Activated T-helper 2 cell treated with anti-CD3 and anti-CD28 coated beads, Interferon-gamma antibody, Interleukin-2, Interleukin-4, amounts not matched to agents 10 μg/mL and 5 μg/mL and 100 μg/mL, durations not matched to agents 14 hours and 24 hours and 36 hours (primary cell): Measurements from ENCODE around the gene PSMC3. TPM values are rescaled to one million over a fixed set of nuclear protein-coding genes. Genes with fewer than 3 reads are reported as not detected.

Experiments used
- DNase-seq: peaks from one replicate; pipeline ENCODE4 v3.0.0; 2021; ENCODE audit warnings: low spot score
- H3K27ac Mint-ChIP-seq: one replicate; pipeline ENCODE4 v1.8.0; 2021; ENCODE audit warnings: mixed read lengths
- H3K27me3 Mint-ChIP-seq: one replicate; pipeline ENCODE4 v1.8.0; 2021; ENCODE audit warnings: low read depth, mixed read lengths
- H3K36me3 Mint-ChIP-seq: one replicate; pipeline ENCODE4 v1.8.0; 2021; ENCODE audit warnings: low read depth, mixed read lengths
- H3K4me1 Mint-ChIP-seq: one replicate; pipeline ENCODE4 v1.8.0; 2021; ENCODE audit warnings: low read depth, mixed read lengths
- H3K4me3 Mint-ChIP-seq: one replicate; pipeline ENCODE4 v1.8.0; 2021; ENCODE audit warnings: low read depth, mild to moderate bottlenecking, moderate library complexity, mixed read lengths
- H3K9me3 Mint-ChIP-seq: one replicate; pipeline ENCODE4 v1.8.0; 2021; ENCODE audit warnings: mixed read lengths
- intact Hi-C: fragments of 100-400 bp; cut with micrococcal nuclease; formaldehyde crosslinking; loops from one replicate; pipeline ENCODE4 v1.15.1; 2023
- total RNA-seq: library from RNA; stranded (reverse); gene quantifications from 2 replicates; pipeline ENCODE4 v1.2.3, GENCODE V29; 2022

The PSMC3 gene
- total RNA-seq, 1 donor from 2014 or later: 219 TPM

DNA sequence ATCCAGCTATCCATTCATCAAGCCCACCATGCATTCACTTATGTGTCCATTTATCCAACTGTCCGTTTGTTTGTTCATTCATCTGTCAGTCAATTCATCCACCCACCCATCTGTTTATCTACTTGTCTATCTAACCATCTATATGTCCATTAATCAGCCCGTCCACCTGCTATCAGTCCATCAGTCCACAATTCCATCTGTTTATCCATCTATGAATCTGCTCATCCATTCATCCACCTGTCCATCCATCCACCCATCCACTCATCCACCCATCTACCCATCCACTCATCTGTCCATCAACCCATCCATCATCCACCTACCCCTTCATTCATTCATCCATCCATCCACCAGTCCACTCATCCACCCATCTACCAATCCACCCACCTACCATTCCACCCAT is 46.9 kb downstream of the PSMC3 start:
- H3K4me1 Mint-ChIP-seq: peaks cover 5% of the 10 kb centered on the region
- H3K27ac Mint-ChIP-seq: no peak overlapping the region
- intact Hi-C loops: loop anchor here (10.0 kb wide), 1 partner anchor 475 kb away; no protein-coding TSS in a partner anchor
- no peaks in the 10 kb centered on the region for H3K36me3 Mint-ChIP-seq
- H3K4me3 Mint-ChIP-seq: no peak overlapping the region
- no peak for DNase-seq
- no peaks in the 10 kb centered on the region for H3K27me3 Mint-ChIP-seq
- H3K9me3 Mint-ChIP-seq: no peaks in the 10 kb centered on the region

DNA sequence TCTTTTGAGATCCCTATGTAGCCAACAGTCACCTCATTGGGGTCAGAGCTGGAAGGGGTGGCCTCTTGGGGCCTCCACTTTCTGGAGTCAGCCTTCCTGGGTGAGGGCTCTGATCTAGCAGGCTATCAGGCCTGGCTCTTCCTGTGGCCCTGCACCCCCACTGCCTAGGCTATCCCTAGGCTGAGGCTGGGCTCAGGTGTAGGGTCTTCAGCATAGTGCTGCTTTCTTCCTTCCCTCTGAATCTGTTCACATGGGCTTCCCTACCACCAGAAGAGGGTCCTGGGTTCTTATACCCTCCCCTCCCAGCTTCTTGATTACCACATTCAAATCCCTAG is 47.4 kb downstream of the PSMC3 start:
- no peak overlapping the region for H3K27ac Mint-ChIP-seq
- H3K4me1 Mint-ChIP-seq: peaks cover 9% of the 10 kb centered on the region
- no peaks in the 10 kb centered on the region for H3K36me3 Mint-ChIP-seq
- intact Hi-C loops: loop anchor here (10.0 kb wide), 1 partner anchor 476 kb away; no protein-coding TSS in a partner anchor
- no peaks in the 10 kb centered on the region for H3K27me3 Mint-ChIP-seq
- no peak overlapping the region for H3K4me3 Mint-ChIP-seq
- DNase-seq: no peak
- H3K9me3 Mint-ChIP-seq: no peaks in the 10 kb centered on the region

DNA sequence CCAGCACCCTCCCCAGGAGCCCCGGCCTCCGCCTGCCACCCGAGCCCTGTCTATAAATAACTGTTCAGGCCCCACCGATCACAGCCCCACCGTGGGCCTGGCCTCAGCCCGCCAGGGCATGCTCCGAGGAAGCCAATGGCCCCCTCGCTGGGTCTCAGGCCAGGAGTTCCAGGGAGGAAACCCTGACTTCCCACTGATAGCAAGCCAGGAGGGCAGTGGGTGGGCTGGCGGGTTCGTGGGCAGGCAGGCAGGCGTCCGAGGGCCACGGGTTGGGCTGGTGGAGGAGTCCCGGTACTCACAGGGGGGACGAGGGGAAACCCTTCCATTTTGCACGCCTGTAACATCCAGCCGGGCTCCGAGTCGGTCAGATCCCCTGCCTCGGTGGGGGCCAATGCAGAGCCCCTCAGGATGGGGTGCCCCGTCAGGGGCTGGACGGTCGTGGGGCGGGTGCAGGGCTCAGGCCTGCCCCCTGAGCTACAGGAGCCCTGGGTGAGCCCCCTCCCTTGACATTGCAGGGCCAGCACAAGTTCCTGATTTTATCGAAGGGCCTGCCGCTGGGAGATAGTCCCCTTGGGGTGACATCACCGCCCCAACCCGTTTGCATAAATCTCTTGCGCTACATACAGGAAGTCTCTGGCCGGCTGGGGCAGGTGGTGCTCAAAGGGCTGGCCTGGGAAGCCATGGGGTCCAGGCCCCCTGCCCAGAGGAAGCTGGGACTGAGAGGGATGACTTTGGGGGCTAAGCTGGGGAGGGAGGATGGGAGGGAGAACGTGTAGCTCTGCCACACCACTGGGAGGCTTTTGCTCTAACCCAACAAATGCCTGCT is 48.0 kb downstream of the PSMC3 start, which contains the start of gene SPI1:
Gene SPI1 (minus strand): TSS at position 538 of the 826 bp plus-strand sequence. CDS start 194 bp downstream, at position 344.
- no peaks in the 10 kb centered on the region for H3K36me3 Mint-ChIP-seq
- H3K27ac Mint-ChIP-seq: no peak within 1 kb of the TSS
- no peaks in the 10 kb centered on the region for H3K27me3 Mint-ChIP-seq

DNA sequence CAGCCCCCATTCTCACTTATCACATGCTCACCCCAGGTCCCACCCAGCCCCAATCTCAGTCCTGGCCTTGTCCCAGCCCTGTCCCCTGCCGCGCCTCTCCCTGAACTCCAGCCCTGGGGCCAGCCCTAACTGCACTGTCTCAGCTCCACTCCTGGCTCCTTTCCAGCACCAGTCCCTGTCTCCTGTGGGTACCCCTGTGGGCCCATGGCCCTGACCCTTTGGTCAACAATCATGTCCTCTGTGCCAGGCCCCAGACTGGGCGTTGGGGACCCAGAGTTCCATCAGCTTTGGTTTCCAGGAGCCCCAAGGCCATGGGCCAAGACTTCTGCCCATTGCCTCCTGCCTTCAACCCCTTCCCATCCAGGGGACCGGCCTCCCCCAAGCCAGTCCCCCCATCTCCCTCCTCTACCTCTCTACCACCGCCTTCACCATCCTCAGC is 48.6 kb downstream of the PSMC3 start:
- Mint-ChIP-seq H3K4me3 (no peak overlapping the region), H3K27me3 (no peaks in the 10 kb centered on the region), H3K9me3 (no peaks in the 10 kb centered on the region), H3K36me3 (no peaks in the 10 kb centered on the region), H3K27ac (no peak overlapping the region), H3K4me1 (peaks cover 9% of the 10 kb centered on the region)
- intact Hi-C loops: loop anchor here (10.0 kb wide), 1 partner anchor 477 kb away; no protein-coding TSS in a partner anchor
- DNase-seq: no peak

More for the DNA sequence above, 48.0 kb downstream of the PSMC3 start, which contains the start of gene SPI1:
- Mint-ChIP-seq H3K4me1 (peaks cover 9% of the 10 kb centered on the region), H3K9me3 (no peaks in the 10 kb centered on the region), H3K4me3 (no peak within 1 kb of the TSS)
- DNase-seq: no peak
- intact Hi-C loops: loop anchor here (10.0 kb wide), 1 partner anchor 477 kb away; no protein-coding TSS in a partner anchor

DNA sequence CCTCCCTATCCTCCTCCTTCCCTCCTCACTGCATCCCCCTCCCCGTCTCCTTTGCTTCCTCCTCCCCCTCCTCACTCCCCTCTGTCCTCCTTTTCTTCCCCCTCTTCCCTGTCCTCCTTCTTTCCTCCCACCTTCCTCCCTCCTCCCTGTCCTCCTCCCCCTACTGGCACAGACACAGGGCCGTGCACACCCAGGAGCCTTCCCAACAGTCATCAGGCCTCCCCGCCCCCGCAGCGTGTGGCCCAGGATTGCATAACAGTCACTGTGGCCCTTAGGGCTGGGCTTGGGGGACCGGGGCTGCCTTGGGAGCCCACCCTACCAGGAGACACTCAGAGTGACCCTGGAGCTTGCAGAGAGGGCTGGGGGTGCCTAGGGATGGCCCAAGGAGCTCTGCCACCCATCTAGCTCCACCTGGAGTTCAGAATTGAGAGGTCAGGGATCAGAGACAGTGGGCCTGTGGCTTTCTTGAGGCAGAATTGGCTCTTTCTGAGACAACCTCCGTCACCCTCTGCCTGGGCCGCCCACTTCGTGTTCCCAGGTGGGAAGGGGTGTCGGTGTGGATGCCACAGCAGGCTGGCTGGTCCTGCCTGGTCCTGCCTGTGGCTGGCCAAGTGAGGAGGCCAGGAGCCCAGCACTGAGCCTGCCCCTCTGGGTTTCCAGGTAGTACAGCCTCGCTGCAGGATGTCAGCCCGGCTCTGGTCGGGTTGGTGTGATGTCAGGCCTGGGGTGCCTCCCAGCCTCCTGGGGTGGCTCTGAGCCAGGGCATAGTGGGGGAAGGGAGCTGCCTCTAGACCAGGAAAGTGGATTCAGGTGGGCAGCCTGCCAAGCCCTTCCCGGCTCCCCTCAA is 49.5 kb downstream of the PSMC3 start:
- Mint-ChIP-seq H3K36me3 (no peaks in the 10 kb centered on the region), H3K4me1 (peaks cover 9% of the 10 kb centered on the region), H3K27me3 (no peaks in the 10 kb centered on the region), H3K9me3 (no peaks in the 10 kb centered on the region), H3K4me3 (no peak overlapping the region), H3K27ac (no peak overlapping the region)
- intact Hi-C loops: loop anchor here (10.0 kb wide), 1 partner anchor 478 kb away; no protein-coding TSS in a partner anchor
- no peak for DNase-seq

DNA sequence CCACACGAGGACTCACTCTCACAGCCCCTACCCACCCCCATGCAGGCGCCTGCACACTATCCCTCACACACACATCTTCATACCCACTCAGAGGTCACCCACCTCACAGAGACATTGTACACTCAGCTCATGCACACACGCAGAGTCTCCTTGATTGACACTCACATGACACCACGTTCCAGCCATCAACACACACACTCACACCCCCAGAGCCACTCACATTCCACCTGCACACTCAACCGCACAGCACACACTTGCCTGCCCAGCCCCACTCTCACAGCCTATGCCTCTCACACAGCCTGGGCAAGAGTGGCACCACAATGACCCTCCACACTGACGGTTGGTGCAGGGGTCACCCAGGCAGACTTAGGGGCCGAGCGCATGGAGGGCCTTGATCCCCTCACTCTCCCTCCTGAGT is 50.1 kb downstream of the PSMC3 start:
- DNase-seq: no peak
- H3K27me3 Mint-ChIP-seq: no peaks in the 10 kb centered on the region
- no peaks in the 10 kb centered on the region for H3K36me3 Mint-ChIP-seq
- intact Hi-C loops: loop anchor here (10.0 kb wide), 1 partner anchor 479 kb away; no protein-coding TSS in a partner anchor
- no peak overlapping the region for H3K27ac Mint-ChIP-seq
- H3K4me1 Mint-ChIP-seq: peaks cover 9% of the 10 kb centered on the region
- no peak overlapping the region for H3K4me3 Mint-ChIP-seq
- no peaks in the 10 kb centered on the region for H3K9me3 Mint-ChIP-seq

DNA sequence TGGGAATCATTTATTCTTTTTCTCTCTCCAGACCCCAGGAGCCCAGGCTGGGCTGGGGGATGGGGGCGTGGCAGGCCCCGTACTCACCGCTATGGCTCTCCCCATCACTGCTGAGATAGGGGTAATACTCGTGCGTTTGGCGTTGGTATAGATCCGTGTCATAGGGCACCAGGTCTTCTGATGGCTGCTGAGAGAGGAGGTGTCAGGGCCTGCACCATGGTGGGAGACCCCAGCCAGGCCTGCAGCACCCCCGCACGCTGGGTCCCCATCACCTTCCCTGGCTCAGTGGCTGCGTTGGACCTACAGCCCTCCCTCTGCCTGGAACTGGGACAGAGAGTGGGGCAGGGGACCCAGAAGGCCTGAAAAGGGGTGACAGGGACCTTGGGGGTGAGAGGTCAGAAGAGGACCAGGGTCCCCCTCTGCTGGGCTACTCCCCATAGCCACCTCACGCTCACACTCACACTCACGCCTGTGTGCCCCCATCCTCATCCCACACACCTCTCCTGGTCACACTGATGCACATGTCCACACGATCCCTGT is 50.6 kb downstream of the PSMC3 start:
- H3K36me3 Mint-ChIP-seq: no peaks in the 10 kb centered on the region
- no peaks in the 10 kb centered on the region for H3K9me3 Mint-ChIP-seq
- no peak for DNase-seq
- no peak overlapping the region for H3K4me3 Mint-ChIP-seq
- intact Hi-C loops: loop anchor here (10.0 kb wide), 1 partner anchor 479 kb away; no protein-coding TSS in a partner anchor
- no peaks in the 10 kb centered on the region for H3K27me3 Mint-ChIP-seq
- peaks cover 9% of the 10 kb centered on the region for H3K4me1 Mint-ChIP-seq
- no peak overlapping the region for H3K27ac Mint-ChIP-seq

DNA sequence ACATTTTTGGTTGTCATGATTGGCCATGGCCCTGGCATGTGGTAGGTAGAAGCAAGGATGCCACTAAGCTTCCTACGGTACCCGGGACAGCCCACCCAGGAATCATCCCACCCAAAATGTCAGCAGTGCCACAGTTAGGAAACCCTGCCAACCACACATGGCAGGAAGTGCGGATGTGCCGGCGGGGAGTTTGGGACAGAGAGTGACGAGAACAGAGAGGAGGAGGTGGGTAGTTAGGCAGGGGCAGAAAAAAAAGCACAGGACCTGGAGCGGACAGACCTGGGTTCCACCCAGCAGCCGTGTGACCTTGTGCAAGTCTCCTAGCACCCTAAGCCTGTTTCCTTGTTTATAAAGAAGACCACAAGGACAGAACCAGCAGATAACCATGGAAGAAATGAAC is 51.2 kb downstream of the PSMC3 start:
- Mint-ChIP-seq H3K9me3 (no peaks in the 10 kb centered on the region), H3K36me3 (no peaks in the 10 kb centered on the region)

DNA sequence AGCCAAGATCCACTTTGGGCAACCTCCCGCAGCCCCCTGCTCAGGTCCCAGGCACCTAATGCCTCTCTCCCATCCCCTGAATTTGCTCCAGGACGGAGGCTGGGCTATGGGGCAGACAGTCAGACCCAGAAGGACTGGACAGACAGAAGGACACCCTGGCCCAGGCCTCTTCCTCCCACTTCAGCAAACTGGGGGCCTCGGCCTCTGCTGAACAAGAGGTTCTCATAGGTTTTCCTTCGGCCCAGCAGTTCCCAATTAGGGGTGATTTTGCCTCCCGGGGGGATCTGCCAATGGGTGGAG is 51.6 kb downstream of the PSMC3 start:
- H3K27ac Mint-ChIP-seq: peak overlapping the region; percentile 11
- H3K4me3 Mint-ChIP-seq: no peak overlapping the region
- H3K27me3 Mint-ChIP-seq: no peaks in the 10 kb centered on the region
- no peaks in the 10 kb centered on the region for H3K9me3 Mint-ChIP-seq
- peaks cover 13% of the 10 kb centered on the region for H3K4me1 Mint-ChIP-seq
- DNase-seq: no peak
- H3K36me3 Mint-ChIP-seq: no peaks in the 10 kb centered on the region
- intact Hi-C loops: loop anchor here (1.0 to 10.0 kb wide), 3 partner anchors 34 to 480 kb away; partner anchors contain the start of gene SLC39A13

More for the DNA sequence above, 51.2 kb downstream of the PSMC3 start:
- peaks cover 10% of the 10 kb centered on the region for H3K4me1 Mint-ChIP-seq
- no peaks in the 10 kb centered on the region for H3K27me3 Mint-ChIP-seq
- peak overlapping the region; percentile 11 for H3K27ac Mint-ChIP-seq
- DNase-seq: no peak
- intact Hi-C loops: loop anchor here (10.0 kb wide), 1 partner anchor 480 kb away; no protein-coding TSS in a partner anchor
- H3K4me3 Mint-ChIP-seq: no peak overlapping the region

DNA sequence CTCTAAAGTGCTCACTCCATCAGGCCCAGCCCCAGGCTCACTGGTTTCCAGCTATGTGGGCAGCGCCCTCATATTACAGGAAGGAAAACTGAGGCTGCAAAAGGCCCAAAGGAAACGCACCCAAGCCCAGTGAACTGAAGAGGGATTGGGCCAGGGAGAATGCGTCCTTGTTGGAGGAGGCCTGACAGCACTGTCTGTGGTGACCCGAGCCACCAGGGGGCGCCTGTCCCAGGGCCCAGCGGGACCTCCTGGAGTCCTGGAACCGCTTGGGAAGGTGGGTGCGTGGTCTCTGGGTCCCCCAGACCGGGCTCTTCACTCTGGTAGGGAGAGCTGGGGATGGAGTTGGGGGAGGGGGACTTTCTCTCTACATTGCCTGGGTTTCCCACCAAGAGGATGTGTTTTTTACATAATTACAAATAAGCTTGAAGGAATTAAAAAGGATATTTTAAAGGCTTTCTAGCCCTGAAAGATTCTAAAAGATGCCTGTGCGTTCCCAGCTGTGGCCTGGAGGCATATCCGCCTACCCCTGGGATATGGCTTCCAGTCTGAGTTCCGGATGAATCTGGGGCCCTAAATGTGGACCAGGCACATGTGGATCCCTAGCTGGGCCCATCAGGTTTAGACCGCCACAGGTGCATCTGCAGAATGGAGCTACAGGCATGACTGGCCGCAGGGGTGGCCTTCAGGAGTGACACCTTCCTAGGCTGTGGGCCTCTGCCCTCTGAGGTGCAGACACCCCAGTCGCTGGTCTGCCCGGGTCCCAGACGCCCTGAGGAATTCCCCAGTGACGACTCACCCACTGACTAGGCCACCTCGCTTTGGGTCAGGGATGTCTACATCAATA is 52.1 kb downstream of the PSMC3 start:
- Mint-ChIP-seq H3K4me3 (no peak overlapping the region), H3K9me3 (no peaks in the 10 kb centered on the region), H3K27ac (peak overlapping the region; percentile 11), H3K36me3 (no peaks in the 10 kb centered on the region), H3K4me1 (peaks cover 19% of the 10 kb centered on the region), H3K27me3 (no peaks in the 10 kb centered on the region)
- DNase-seq: peak; percentile 71
- intact Hi-C loops: loop anchor here (1.0 to 10.0 kb wide), 3 partner anchors 34 to 481 kb away; partner anchors contain the start of gene SLC39A13

DNA sequence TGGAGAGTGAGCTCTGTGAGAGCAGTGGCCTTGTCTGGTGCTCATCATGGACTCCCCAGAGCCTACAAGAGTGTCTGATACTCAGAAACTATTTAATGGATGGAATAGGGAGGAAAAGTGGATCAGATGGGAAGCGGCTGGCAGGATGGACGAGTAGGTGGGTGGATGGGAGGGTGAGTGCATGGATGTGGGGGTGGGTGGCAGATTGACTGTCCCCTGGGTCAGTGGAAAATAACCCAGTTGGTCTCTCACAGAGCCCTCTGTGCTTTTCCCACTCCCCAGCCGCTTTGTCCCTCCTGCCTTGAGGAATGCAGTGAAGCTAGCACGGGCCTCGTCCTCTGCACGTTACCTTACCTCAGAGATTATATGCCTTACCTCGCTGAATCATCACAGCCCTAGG is 53.8 kb downstream of the PSMC3 start:
- no peaks in the 10 kb centered on the region for H3K9me3 Mint-ChIP-seq
- intact Hi-C loops: loop anchor here (10.0 kb wide), 1 partner anchor 482 kb away; no protein-coding TSS in a partner anchor
- peaks cover 22% of the 10 kb centered on the region for H3K4me1 Mint-ChIP-seq
- no peaks in the 10 kb centered on the region for H3K36me3 Mint-ChIP-seq
- H3K27ac Mint-ChIP-seq: no peak overlapping the region
- no peak overlapping the region for H3K4me3 Mint-ChIP-seq
- no peaks in the 10 kb centered on the region for H3K27me3 Mint-ChIP-seq
- DNase-seq: no peak
